SKM-1 (cell line): ENCODE measurements around the gene SLC22A14.
"Not testable (repeated sequence)": the region's sequence is repeated elsewhere in the genome, so short reads cannot be mapped to it uniquely, and the experiment has no call there.

Experiments
- DNase-seq: peaks from one replicate; lab custom pipeline; 2025; ENCODE audit not compliant: unreplicated experiment; lab: John Stamatoyannopoulos, UW

SLC22A14 gene

DNA sequence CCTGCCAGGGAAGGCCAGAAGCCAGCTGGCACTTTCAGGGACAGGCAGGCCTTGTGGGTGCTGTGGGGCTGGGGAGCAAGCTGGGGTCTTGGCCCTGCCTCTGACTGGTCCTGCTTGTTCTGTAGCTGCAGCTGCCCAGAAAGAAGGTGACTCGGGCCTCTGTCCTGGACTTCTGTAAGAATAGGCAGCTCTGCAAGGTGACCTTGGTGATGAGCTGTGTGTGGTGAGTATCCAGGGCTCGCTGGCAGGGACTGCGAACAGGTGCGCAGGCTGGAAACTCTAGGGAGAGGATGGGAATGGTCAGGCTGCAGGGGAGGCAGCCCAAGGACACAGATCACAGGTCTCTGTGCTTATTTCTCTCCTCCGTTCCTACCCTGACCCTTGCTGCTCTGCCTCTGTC is 31.2 kb downstream of the SLC22A14 start:
- DNase-seq = no peak

DNA sequence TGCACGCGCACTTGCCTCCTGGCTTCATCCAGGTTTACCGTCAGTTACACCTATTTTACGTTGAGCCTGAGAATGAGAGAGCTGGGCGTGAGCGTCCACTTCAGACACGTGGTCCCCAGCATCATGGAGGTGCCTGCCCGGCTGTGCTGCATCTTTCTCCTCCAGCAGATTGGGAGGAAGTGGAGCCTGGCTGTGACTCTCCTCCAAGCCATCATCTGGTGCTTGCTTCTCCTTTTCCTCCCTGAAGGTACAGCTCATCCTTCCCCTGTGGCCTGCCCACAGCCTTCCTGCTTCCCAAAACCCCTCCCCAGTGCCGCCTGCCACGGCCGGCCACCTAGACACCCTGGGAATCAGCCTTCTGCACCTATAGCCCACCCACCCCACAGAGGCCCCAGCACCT is 31.6 kb downstream of the SLC22A14 start:
- peak; percentile 50 for DNase-seq

DNA sequence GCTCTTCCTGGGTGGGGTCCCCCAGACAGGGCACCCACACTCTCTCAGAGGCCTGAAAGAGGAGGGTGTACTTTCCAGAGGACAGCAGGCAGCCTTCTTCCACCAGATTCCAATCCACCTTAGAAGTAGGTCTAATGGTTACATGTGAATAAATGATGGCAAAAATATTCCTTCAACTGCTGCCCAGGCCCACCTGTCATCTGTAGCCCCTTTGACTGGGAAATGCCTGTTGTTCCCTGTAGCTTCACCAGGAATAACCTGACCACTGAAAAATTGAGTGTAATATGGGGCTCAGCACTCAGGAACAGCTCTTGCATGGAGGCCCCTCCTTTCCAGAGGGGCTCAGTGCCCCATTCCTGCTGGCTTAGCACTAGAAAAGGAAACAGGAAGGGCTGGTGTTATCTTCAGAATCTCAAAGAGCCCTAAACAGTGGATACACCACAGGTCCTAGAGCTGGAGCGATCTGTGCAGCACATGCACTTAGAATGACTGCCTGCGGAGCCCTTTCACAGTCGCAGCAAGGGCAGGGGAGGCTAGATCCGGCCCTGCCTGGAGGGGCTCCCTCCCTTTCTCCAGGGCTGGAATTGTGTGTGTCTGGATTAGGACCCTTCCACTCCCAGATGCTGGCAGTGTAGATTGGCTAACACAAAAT is 32.1 kb downstream of the SLC22A14 start:
- DNase-seq = no peak

DNA sequence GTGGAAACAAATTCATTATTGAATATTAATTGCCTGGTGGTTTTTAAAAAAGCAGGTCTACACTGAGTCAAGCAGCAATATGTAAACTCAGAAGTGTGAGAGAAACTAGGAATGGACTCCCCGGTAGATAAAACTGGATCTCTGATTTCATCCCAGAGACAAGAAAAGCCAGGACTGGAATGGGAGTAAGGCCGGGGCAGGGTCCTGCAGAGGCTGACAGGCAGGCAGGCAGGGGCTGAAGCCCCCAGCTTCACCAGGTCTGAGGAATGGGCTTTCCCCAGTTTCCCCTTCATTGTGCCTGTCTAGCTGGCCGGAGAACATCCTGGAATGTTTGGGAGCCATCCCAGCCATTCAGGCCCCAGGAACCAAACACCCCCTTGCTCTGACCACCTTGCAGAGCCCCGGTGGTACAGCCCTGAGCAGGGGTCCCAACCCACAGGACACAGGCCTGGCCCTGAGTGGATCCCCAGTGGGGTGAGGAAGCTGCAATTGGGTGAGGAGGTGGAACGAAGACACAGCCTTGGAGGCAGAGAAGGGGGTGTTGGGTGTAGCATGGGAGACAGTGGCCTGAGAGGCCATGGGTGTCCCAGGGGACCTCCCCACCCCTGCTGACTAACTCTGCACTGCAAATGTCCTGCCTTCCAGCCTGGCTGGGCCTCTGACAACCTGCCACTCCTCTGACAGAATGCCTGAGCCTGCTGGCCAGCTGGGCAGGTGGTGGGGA is 32.8 kb downstream of the SLC22A14 start:
- no peak for DNase-seq

DNA sequence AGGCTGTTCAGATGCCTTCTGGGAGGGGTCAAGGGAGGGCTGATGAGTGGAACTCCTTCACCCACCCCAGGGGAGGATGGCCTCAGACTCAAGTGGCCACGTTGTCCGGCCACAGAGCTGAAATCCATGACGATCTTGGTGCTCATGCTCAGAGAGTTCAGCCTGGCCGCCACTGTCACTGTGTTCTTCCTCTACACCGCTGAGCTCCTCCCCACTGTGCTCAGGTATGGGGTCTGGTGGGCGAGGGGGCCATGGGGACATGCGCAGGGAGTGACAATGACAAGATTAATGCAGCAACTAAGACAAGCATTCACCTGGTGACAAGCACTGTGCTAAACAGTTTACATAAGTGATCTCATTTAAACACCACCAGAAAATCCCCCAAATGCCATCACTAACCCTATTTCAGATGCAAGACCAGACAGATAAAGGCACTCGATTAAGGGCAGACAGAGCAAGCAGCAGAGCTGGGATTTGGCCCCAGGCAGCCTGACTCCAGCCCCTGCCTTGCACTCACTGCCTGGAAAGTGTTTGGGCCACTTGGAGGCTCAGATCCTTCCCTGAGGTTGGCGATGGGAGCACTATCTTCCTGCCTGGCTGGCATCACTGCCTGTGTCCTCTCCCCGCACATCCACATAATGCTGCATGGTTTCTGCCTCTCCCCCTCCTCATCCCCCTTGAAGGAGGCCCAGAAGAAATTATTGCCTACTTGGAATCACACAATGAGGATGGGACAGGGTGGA is 33.6 kb downstream of the SLC22A14 start:
- DNase-seq = no peak

DNA sequence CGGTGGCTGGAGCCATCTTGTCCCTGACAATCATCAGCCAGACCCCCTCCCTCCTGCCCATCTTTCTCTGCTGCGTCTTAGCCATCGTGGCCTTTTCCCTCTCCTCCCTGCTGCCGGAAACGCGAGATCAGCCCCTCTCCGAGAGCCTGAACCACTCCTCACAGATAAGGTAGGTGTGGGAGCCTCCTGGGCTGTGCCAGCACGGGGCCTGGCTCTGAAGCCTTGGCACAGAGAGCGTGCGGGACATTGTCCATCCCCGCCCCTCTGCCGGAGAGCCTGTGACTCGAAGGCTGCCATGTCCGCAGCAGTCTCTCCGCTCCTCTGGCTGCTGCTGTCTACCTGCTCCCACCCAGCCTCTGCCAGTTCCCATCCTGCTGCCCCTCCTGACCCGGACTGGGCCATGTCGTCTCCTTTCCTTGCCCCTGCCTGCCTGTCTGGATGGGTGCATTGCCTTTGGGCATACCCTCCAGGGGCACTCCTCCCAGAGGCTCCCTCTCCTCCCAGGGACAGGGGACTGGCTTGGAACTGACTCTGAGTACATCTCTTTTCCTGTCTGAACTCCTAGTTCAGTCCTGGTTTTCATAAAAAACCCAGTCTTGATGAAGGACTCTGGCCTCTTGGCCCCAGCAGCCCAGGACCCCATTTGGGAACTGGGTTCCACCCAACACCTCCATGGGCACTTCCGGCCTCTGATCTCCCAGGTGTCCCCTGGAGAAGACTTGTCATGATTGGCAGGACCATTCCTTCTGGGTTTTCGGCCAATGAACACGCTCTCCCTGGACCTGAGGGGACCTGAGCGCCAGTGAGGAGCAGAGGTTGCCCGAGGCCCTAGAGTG is 34.5 kb downstream of the SLC22A14 start:
- DNase-seq = no peak

DNA sequence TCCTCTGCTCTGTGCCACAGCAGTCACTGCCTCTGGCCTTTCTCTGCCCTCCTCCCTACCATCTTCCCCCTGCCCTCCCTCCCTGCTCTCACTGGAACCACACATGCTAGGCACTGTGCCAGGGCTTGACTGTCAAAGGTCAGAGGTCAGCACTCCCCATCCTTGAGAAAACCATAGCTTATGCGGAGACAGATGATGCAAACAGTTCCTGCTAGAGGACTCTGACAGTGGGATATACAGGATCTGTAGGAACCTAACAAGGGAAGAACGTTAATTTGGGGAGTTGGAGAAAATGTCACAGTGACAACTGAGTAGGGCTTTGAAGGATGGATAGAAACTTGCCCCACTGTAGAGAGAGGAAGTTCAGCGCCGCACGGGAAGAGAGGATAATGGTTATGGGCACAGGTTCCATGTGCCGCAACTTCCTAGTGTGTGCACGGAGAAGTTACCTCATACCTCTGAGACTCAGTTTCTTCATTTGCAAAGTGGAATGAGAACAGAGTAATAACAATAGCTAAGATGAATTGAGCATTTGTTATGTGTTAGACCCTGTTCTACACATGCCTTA is 35.2 kb downstream of the SLC22A14 start:
- DNase-seq = peak; percentile 81

DNA sequence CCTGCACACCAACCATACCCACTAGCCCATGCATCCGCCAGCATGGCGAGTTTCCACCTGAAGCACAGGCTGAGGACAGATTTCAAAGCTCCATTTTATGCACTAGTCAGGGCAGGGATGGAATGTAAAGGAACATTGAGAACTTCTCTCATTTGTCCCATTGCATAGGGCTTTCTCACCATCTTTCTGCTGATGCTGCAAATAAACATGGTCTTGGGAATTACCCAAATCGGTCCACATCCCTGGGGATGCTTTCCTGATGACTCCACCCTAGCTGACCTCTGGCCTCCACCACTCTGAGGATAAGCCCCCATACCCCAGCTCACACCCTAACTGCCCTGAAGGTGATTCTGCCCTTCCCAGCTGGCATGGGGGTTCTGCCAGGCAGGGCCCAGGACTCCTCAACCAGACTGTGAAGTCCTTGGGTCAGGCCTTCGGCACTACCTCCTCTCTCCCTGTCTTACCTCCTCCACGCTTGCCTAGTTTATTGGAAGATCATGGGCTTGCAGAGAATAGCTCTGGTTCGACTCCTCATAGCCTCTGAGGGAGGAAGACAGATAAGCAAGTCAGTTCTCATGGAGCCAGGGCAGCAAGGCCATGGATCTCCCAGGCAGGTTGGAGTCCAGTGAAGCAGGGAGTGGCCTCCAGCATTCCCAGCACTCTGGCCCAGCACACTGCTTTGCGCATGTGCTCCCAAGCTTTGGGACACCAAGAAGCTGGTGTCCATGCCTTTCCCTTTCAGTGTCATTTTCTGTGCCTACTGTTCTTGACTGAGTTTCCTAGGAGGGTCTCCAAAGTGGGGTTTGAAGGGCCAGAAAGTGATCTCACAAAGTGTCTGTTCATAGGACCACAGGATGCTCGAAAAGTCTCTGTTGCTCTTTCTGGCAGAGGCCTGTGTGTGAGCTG is 36.9 kb downstream of the SLC22A14 start:
- DNase-seq = no peak

DNA sequence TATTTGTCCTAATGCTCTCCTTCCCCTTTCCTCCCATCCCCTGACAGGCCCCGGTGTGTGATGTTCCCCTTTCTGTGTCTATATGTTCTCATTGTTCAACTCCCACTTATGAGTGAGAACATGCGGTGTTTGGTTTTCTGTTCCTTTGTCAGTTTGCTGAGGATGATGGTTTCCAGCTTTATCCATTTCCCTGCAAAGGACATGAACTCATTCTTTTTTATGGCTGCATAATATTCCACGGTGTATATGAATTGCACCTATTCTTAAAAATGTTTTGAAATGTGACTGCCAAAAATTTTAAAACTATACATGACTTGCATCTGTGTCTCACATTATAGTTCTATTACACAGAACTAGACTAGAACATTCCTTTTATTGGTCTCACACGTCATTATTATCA is 38.5 kb downstream of the SLC22A14 start:
- not testable (repeated sequence) for DNase-seq

DNA sequence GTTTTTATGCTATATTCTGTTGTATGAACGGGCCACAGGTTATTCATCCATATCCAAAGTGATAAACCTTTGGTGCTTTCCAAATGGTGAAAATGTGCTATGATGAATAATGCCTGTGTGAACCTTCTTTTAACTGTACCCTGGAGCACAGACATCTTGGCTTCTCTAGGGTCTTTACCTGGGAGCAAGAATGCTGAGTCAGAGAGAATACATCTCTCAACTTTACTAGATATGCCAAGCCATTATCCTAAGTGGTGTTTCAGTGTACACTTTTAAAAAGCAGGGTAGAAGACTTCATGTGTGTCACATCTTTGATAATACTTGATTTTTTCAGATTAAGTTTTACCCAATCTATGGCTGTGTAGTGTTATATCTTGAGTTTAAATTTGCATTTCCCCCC is 41.0 kb downstream of the SLC22A14 start:
- DNase-seq = no peak

DNA sequence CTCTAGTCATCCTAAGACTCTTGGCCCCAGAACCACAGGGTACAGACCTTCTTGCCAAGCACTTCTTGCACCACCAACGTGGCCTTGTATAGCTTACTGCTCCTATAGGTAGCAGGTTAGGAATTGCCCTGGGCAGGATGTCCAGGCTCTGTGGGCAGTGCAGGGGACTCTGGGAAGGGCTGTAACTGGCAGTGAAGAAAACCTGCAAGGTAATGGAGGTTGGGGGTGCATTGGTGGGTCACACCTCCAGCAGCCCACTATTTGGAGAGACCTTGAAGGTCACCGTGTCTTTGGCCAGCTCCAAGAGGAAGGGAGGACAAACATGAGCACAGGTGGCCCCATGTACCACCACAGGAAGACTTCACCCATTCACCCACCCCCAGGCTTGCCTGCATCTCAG is 43.2 kb downstream of the SLC22A14 start:
- no peak for DNase-seq

DNA sequence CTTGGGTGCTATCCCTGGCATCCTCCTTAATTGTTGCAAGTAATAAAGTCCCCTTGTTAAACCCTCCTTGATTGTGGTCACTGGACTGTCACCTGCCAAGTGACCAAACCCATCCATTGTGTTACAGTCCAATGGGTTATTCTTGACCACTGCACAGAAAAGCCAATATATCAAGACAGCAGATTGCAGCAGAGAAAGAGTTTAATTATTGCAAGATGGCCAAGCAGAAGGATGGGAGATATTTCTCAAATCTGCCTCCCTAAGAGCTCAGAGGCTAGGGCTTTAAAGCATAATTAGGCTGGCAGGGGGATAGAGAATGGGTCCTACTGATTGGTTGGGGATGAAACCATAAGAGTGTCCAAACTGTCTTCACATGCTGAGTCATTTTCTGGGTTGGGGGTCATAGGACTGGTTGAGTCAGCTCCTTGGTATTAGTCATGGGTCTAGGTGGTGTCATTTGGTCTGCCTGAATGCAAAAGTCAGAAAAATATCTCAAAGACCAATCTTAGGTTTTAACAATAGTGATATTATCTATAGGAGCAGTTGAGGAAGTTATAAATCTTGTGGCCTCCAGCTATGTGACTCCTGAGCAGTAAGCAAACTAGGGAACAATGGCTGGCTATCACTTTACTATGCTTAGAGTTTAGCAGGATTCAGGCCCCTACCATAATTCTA is 45.4 kb downstream of the SLC22A14 start:
- no peak for DNase-seq

DNA sequence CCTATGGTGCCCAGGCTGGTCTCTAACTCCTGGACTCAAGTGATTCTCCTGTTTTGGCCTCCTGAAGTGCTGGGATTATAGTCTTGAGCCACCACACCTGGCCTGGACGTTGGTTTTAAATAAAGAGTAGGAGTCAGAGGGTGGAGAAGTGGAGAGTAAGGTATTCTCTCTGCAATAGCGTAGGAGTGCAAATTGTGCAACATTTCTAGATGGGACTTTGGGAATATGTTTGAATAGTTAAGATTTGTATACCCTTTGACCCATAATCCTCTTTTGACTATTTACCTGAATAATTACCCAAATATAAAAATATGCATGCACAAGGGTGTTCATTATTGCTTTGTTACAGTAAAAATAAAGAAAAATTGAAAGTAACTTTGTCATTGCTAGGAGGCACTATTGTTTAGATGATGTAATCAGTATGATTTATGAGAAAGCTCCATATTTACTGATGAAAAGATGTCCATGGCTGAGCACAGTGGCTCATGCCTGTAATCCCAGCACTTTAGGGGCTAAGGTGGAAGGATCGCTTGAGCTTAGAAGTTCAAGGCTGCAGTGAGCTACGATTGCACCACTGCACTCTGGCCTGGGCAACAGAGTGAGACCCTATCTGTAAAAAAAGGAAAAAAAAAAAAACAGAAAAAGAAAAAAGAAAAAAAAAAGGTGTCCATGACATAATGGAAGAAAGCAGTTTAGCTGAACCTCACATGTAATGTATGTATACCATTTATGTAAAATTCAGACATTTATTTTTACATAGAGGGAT is 49.3 kb downstream of the SLC22A14 start:
- no peak for DNase-seq

DNA sequence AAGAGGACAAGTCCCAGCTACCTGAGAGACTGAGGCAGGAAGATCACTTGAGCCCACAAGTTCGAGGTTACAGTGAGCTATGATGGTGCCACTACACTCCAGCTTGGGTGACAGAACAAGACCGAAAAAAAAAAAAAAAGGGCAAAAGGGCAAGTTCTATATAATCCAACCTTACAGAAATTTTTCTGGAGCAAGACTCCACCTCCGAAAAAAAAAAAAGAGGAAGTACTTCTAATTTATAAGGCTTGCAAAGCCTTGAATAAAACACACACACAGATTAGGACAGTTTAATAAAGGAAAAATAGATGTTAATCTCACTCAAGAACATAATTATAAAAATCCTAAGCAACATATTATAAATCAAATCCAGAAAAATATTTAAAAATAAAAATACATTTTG is 50.1 kb downstream of the SLC22A14 start:
- no peak for DNase-seq

DNA sequence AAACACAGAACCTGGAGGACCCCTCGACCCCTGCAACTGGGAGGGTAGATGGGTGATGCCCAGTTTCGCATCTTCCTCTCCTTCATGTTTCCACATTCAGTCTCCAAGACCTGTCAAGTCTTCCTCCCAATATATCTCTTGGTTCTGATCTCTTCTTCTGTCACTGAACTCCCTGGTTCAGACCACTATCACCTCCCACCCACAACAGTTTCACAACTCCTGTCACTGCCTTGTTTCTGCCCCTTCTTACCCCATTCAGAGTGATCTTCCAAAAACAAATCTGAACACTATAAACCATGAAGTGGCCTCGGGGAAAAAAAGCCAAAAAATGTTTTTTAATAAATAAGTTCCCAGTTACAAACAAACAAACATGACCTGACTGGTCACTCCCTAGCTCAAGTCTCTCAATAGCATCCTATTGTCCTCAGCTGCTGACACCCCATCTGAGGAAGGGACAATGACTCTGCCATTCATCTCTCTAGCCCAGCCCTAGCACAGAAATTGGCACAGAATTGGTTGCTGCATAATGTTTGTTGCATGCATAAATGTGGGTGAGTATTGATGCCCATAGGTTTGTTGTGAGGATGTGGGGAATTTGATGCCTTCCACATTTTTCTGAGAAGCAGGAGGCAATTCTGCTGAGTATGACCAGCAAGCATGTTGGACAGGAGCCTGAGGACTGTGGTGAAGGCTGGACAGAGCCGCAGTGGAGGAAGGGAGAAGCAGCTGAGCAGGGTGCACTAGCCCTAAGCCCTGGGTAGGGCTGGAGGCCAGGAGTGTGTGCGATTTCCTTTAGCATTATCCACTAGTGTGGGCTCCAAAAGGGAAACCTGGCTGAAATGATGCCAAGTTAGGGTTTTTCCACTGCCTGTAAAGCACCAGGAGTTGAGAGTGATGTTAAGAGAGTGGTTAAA is 52.3 kb downstream of the SLC22A14 start:
- no peak for DNase-seq

DNA sequence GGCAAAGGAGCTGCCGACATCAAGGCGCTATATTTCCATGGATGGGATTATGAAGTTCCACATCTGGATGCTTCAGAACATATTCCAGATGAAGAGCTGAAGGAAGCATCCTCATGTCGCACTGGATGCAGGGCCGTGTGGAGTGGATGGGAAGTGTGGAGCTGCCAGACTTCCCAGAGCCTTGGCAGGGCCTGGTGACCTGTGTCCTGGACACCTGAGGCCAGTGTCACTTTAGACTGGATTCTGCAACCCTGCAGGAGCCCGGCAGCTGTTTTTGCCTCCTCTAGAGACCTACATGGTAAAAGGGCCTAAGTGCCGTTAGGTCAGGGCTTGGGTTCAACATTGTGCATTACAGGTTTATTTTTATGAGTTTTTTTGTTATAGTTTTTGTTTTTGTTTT is 53.2 kb downstream of the SLC22A14 start:
- DNase-seq = no peak

DNA sequence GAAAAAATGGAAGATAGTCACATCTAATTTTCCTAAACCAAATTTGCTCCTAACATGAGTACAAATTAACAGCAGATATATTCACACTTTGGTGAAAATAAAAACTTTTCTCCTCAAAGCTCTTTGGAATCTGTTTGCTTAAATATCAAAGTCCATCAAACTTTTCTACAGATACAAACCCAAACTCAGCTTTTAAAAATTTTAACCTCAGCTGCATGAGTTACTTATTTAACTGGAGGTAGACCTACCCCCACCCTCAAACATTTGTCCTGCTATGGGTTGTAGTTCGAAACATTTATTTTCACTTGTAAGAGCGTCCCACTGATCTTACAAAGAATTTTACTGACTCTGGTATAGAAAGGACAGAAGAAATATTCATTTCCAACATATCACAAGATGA is 55.6 kb downstream of the SLC22A14 start:
- DNase-seq = no peak
